NCI-H1417 (cell line): ENCODE data around the gene ITPR3.
A peak's percentile ranks its signal among the peaks of the same experiment; 100 is the strongest.

Experiments used
- DNase-seq, 3 experiments: peaks; one replicate each; lab custom pipeline; 2025; lab: John Stamatoyannopoulos, UW

ITPR3 gene

GRCh38 chr6:33737267-33738026 lies 116.3 kb downstream of the ITPR3 start:
- DNase-seq = no peak

GRCh38 chr6:33738153-33738552 lies 117.0 kb downstream of the ITPR3 start:
- no peak for DNase-seq

- DNase-seq = no peak
Observed at GRCh38 chr6:33738879-33739278, 117.8 kb downstream of the ITPR3 start.

- DNase-seq = no peak
Observed at GRCh38 chr6:33739571-33739970, 118.4 kb downstream of the ITPR3 start.

DNA sequence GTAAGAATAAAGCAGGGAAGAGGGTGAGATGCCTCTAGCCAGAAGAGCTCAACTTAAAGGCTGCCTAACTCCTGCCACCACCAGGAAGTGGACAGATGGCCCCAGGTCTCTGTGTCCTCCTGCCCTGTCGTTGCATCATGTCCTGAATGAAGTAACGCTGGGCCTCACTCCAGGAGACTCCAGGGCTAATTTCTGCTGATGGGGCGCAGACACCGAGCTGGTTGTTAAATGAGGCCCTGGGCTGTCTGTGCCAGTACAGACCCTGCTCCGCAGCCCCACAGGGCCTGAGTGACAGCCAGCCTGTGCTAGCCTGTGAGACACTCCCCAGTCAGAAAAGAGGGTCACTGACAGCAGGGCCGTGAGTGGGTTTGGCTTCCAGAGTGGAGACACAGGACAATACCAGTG lies 119.1 kb downstream of the ITPR3 start:
- DNase-seq = no peak

DNA sequence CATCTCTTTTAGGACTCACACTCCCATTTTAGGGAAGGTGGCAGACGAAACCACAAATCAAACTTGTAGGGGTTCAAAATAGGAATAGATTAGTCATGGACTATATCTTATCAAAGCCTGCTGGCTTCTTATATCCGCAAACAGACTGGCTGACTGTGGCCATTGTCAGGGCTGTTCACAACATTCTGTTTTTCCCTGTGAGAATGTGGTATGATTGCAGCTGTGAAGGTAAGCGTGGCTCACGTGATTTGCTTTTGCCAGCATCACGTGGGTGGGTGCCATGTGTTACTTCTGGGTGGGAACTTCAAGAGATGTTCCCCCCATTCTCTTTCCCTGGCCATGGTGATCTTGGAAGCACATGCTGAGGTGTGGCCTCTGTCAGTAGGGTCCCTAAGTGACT lies 119.7 kb downstream of the ITPR3 start:
- no peak for DNase-seq

DNA sequence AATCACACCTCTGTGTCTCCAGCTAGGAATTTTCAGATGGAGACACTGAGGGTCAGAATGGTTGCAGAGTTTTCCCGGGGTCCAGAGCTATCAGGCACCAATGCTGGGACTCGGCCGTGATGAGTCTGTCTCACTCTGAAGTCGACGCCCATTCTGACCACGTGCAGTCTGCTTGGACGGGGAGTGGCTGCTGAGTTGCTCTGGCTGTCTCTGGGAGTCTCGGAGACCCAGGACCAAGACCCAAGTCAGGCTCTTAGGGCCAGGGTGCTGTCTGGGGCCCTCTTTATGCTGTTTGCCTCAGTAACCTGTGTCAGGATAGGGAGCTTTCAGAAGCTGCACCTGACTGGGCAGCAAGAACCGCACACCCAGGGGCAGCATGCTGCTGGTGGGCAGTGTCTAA lies 121.0 kb downstream of the ITPR3 start:
- peak in 1 of 3 experiments; percentile 31 for DNase-seq

DNA sequence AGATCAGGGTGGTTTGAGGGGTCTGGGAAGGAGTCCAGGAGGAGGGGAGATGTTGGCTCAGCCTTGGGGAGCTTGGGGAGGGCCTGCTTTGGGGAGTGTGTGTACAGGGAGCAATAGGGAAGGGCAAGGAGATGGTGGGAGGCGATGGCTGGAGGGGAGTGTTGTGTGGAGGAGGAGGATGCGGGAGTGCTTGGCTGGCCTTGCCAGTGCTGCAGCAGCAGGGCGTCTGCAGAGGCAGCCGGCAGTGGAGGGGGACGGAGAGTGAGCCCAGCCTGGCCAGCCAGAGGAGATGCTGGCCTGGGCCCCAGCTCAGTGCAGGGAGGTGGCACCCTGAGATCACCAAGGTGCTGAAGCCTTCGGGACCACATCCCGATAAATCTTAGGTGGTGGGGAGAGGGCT lies 121.7 kb downstream of the ITPR3 start:
- peak in 1 of 3 experiments; percentile 34 for DNase-seq

GRCh38 chr6:33744001-33744848 lies 123.1 kb downstream of the ITPR3 start:
- peak; percentile 73 to 91 (median 88) for DNase-seq

DNA sequence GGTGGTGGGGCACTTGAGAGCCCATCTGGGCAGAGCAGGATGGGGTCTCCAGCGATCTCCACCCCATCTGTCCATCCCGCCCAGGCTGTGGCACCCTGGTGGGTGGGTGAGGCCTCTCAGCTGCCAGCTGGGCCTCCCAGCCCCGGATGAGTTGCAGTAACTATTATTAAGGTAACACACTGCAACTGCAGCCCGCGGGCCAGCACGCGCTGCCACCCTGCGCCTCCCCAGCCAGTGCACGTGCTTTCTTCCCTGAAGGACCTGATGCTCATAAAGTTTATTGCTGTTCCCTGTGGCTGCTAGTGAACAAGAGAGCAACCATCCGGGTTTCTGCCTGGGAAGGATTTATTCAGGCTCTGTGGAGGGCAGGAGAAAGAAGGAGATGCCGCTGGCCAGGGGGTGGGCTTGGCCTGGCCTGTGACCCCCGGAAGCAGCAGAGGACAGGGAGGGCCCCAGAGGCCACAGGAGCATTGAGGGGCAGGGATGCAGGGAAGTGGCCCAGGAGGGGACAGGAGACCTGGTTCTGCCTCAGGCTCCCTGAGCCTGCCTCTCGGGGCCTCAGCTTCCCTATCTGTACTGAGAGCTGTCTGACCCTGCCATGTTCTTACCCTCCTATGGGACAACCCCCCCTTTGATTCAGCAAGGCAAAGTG lies 123.9 kb downstream of the ITPR3 start:
- peak; percentile 52 to 74 (median 73) for DNase-seq

DNA sequence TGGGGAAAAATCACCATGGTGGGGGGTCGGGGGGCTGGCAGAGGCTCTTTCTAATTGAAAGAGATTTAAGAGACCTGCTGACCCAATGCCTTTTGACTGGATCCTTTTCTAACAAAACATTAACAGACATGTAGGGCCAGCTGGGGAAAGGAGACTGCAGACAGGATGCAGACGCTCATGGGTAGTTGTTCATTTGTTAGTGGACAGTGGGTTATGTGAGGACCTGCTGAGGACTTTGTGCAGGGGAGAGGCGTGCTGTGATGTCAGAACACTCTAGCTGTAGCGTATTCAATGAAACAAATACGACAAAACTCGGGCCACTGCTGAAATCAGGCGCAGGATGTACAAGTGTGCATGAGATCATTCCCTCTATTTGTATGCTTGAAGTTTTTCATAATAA lies 124.4 kb downstream of the ITPR3 start:
- DNase-seq = peak in 1 of 3 experiments; percentile 15
